Stimulated activated CD8-positive, alpha-beta memory T cell treated with anti-CD3 and anti-CD28 coated beads, Interleukin-7, amount 100 ng/mL, for 1 hour (primary cell): Measurements from ENCODE around the gene MMEL1.

ENCODE experiments used
- DNase-seq, 2 donors: peaks; one replicate each; pipeline ENCODE4 v3.0.0-alpha.2; 2020; ENCODE audit warnings: low read depth in 2 of 2

MMEL1 gene

GRCh38 chr1:2642560-2643413, 10.0 kb upstream of the MMEL1 start:
- peak; percentile 87 to 88 for DNase-seq

DNA sequence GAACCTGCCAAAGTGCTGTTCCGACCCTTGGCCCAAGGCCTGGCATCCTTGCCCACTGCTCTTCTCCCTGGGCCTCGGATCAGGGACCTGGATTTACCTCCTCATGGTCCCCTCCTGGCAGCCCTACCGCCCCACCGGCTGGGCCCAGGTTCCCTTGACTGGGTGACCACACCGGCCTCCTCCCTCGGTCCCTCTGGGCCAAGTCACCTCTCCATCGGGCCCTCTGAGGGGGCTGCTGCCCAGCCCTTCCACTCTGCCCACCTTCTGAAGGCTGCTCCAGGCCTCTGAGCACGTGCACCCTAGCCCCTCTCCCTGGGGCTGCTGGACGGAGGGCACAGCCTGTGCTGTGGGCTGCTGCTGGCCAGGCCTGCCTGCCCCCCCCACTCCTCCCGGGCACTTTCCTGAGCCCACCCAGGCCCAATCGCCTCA, 9.3 kb upstream of the MMEL1 start:
- DNase-seq = no peak

DNA sequence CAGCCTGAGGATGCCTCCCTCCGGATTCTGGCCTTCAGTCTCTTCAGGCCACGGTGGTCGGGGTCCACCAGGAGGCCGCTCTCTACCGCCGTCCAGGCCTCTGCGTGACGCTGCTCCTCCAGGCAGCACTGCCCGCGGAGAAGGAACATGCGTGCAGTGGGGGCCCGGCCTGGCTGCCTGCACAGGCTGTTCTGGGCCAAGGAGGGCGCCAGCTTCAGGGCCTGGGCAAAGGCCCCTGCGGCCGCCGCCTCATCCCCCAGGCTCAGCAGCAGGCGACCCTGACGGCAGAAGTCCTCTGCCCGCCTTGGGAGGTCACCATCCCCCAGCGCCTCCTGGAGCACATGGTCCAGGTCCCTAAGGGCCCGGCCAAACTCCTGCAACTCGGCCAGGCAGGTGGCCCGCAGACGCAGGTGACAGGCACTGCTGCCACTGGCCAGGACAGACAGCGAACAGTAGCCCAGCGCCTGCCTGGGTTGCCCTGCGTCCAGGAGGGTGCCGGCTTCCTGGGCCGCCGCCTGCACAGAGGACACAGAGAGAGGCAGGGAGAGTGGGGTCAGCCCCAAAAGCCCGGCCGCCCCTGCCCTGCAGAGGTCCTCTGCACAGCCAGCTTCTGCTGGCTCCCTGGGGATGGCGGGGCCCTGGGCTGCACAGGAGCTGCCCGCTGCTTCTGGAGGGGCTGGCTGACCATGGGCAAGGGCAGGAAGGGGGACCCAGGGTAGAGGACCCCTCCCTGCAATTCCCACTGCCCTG, 8.7 kb upstream of the MMEL1 start:
- DNase-seq = no peak

GRCh38 chr1:2640626-2641025, 7.8 kb upstream of the MMEL1 start:
- no peak for DNase-seq

DNA sequence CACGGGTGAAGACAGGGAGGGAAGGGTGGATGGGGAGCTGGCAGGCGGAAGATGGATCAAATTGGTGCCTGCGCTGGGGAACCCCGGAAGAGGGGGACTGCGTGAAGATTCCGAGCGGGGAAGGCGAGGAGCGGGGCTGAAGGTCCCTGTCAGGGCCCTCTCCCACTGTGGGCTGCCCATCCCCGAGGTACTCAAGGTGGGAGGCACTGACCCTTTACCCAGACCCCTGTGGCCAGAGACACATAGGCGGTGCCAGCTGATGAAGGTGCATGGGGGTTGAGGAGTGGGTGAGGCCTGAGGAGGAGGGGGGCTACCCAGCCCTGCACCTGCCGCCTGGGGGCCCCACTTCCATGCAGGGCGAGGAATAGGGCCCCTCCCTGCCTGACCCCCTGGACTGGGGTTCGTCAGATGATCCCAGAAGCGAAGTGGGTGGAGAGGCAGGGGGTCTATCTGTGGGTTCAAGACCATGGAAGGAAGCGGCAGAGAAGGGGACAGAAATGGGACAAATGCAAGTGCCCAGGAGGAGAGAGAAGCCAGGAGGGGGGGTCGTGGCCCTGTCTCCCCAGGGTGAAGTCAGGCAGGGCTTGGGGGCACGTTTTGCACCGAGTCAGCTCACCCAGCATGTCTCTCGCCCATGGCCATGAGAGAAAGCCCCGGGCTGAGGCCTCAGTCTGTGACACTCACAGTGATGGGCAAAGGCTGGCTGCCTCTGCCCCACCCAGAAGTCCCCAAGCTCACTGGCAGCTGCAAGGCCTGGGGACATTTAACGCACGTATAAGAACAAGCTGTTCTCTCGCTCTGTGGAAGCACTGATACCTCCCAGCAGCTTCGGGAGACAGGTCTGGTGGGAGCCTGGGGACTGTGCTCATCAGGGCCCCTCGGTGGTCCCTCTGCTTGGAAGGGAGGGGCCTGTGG, 7.0 kb upstream of the MMEL1 start:
- no peak for DNase-seq

DNA sequence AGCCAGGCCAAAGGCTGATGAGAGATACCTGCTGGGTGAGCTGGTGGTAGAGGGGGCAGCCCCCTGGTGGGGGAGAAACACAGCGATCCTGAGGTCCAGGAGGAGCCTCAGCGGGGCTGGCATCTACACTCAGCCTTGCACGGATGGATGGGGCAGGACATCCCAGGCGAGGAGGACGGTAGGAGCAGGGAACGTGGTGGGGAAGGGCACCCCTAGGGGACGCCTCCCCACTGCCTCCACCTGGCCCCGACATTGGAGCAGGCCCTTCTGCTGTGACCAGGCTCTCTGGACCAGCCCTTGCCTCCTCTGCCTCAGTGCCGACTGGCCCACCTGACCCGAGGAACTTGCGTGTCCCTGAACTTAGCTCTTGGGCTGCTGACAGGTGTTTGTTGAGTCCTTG, 6.4 kb upstream of the MMEL1 start:
- no peak for DNase-seq

DNA sequence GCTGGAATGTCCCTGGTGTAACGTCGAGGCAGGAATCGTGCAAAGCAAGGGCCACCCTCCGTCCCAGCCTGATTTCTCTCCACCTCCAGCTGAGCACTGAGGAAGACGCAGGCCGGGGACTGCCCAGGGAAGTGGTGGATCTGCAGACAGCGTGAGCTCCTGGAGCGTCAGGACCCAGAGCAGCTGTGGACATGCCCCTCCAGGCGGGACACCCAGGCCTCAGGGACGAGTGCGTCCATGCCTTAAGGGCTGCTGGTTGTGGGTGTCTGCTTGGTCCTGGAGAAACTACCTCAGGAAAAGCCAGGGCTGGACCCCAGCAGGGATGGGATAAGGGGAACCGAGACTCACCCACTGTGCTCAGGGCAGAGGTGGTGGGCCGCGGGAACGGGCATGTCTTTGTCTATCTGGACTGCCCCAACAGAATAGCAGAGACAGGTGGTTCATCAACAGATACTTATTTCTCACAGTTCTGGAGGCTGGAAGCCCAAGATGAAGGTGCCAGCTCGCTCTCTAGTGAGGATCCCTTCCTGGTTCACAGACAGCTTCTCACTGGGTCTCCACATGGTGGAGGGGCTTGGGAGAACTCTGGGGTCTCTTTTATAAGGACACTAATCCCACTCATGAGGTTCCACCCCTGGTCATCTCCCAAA, 5.8 kb upstream of the MMEL1 start:
- no peak for DNase-seq

- DNase-seq = no peak
These were observed 4.8 kb upstream of the MMEL1 start for GRCh38 chr1:2637442-2638145.

DNA sequence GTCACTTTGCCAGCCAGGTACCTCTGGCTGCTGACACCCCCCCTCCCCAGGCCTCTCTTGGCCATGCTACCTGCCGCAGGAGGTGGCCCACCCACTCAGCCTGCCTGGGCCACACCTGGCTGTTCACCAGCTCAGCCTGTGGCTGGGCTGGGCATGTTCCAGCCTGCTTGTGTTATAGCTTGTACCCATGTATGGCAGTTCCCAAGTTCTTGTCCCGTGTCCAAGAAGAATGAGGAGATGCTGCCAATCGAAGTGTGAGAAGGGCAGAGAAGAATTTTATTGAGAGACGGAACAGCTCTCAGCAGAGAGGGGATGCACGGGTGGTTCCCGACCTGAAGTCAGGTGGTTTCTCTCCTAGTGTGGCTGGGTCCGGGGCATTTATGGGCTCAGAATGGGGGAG, 3.9 kb upstream of the MMEL1 start:
- DNase-seq = no peak

DNA sequence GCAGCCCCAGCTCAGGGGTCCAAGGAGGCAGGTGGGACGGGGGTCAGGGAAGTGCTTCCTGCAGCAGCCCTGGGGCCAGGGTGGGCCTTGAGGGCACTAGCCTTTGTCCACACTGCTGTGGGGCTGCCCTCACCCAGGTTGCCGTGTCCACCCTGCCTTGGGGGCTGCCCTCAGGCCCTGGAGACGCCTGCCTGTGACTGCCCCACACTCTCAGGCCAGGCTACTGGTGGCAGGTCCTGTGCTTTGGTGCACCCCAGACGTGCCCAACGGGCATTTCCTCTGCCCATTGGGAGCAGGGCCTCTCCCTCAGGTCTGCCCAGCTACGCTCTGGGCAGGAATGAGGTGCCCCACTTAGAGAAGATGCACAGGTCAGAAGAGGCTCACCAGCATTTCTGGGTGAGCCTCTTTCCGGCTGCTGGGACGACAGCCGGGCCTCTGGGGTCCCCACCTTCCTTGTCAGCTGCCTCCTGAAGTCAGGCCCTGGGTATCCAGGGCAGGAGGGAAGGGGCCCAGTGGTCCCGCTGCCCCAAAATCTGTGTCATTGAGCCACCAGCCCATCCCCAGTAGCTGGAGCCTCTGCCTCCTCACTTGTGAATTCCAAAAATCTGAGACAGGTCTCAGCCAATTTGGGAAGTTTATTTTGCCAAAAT, 2.7 kb upstream of the MMEL1 start:
- no peak for DNase-seq

DNA sequence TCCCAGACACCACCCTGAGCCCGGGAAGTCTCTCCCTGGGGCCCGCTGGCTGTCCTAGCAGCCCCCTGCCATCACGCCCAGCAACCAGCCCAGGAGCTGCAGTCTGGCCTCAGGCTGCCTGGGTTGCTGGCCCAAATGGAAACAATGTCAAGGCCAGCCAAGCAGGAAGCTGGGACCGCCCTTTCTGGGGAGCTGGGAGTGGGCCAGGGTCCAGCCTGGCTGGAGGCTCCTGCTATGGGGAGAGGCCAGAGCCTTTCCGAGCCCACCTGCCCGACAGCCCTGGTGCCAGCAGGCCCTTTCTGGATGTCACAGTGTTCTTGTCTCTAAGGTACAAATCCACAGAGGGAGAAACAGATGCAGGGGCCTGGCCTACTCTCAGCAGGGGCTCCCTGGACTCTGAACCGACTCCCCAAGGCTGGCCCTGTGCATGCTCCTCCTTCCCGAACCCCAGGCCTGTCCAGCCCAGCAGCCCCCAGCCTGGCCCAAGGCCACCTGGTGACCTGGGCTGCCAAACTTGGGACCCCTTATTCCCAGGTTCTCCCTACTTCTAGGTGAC, 1.2 kb upstream of the MMEL1 start:
- no peak for DNase-seq

DNA sequence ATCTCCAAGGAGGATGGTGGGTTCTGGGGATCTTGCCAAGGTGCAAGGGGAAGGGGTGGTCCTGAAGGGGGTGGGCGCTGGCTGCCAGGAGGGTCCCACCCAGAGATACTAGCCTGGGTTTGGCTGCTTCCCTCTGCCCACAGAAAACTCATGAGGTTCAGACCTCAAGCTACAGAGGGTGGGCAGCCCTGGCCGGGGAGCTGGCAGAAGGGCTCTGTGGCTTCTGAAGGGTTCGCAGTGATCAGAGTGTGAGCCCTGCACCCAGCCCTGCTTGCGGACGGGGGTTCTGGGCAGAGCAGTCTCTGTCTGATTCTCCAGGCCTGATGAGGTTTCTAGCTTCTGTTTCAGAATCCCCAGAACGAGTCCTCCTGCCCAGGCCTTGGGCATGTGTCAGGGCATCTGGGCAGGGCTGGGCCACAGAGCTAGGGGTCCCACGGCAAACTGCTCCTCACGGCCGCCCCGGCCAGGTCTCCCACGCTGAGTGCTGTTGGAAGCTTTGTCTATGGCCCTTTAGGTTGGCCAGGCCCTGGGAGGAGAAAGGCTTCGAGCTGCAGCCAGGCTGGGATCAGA, 635 bp upstream of the MMEL1 start:
- DNase-seq = no peak

- DNase-seq = no peak
These were observed 775 bp downstream of the MMEL1 start for GRCh38 chr1:2632051-2632430.

GRCh38 chr1:2631136-2632050, 1.4 kb downstream of the MMEL1 start:
- DNase-seq = no peak

DNA sequence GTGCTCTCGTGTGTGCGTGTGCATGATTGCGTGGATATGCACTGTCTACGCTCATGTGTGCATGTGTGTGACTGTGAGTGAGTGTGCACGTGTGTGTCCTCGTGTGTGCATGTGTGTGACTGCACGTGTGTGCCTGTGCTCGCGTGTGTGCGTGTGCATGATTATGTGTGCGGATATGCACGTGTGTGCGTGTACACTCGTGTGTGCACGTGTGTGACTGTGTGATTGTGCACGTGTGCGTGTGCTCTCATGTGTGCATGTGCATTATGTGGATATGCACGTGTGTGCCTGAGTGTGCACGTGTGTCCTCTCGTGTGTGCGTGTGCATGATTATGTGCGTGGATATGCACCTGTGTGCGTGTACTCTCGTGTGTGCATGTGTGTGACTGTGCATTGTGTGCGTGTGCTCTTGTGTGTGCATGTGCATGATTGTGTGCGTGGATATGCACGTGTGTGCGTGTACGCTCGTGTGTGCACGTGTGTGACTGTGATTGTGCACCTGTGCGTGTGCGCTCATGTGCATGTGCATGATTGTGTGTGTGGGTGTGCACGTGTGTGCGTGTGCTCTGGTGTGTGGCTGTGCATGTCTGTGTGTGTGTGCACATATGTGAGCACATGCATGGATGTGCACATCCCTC, 2.2 kb downstream of the MMEL1 start:
- DNase-seq = no peak

DNA sequence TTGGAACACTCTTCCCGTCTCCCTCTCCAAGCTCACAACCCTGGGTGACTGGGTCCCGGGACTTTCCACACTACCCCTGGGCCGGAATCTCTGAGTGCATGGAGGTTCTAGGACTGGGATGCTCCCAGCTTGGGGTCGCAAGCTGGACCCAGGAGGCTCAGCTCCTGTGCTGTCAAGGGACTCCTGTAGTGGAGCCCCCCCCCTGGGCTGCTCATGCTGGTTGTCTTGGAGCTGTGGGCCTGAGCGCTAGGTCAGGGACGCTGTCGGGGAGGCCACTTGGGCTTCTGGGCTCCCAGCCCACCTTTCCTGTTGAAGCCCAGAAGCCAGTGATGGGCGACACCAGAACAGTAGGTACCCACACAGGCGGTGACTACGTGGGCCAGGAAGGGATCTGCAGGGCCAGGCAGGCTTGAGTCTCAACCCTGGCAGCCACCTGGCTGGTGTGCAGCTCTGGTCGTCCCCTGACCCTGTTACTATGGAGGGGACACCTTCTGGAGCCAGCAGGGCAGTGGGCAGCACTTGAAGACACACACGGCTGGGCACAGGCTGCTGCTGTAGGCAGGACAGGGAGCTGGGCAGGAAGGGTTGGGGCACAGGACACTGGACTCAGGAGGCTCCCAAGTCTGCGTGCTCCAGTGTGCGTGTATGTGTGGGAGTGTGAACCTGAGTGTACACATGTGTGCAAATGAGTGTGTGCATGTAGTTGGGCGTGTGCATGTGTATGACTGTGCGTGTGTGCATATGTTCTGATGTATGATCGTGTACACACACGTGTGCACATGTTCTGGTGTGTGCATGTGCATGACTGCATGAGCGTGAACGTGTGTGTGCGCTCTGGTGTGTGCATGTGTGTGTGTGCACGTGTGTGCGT, 3.0 kb downstream of the MMEL1 start:
- DNase-seq = no peak

- DNase-seq = no peak
These were observed 3.7 kb downstream of the MMEL1 start for GRCh38 chr1:2628933-2629626.
